NCI-H2196 (cell line): ENCODE measurements around the gene FAS.

Experiments used
- DNase-seq: peaks from one replicate; lab custom pipeline; 2025; ENCODE audit not compliant: unreplicated experiment; lab: John Stamatoyannopoulos, UW

The FAS gene

DNA sequence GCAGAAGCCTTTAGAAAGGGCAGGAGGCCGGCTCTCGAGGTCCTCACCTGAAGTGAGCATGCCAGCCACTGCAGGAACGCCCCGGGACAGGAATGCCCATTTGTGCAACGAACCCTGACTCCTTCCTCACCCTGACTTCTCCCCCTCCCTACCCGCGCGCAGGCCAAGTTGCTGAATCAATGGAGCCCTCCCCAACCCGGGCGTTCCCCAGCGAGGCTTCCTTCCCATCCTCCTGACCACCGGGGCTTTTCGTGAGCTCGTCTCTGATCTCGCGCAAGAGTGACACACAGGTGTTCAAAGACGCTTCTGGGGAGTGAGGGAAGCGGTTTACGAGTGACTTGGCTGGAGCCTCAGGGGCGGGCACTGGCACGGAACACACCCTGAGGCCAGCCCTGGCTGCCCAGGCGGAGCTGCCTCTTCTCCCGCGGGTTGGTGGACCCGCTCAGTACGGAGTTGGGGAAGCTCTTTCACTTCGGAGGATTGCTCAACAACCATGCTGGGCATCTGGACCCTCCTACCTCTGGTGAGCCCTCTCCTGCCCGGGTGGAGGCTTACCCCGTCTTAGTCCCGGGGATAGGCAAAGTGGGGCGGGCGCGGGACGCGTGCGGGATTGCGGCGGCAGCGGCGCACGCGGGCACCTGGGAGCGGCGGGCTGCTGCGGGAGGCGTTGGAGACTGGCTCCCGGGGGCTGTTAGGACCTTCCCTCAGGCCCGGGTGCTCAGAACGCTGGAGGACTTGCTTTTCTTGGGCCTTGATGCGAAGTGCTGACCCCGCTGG lies at the start of gene FAS:
Gene FAS (plus strand): TSS at position 415 of the 777 bp plus-strand sequence. CDS start 79 bp downstream, at position 494.
- no peak for DNase-seq

GRCh38 chr10:88941026-88941425 lies 49.6 kb upstream of the FAS start:
- no peak for DNase-seq

DNA sequence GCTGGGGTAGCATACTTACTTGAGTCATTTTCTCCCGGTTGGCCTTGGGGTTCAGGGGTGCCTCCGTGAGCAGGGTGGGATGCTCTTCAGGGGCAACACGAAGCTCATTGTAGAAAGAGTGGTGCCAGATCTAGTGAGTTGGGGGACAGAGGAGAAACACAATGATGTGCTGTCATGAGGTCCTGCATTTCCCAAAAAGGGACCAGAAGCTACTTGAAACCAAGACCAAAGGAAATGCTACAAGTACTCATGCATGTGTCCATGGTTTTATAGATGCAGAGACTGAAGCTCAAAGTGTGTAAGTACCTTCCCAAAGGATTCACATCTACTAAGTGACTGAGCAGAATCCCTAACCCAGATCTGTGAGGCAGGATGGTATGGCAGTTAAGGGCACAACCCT lies 46.8 kb upstream of the FAS start:
- no peak for DNase-seq

GRCh38 chr10:88944813-88945212 lies 45.8 kb upstream of the FAS start:
- no peak for DNase-seq

- no peak for DNase-seq
Measured at GRCh38 chr10:88946200-88946599, 44.4 kb upstream of the FAS start.

DNA sequence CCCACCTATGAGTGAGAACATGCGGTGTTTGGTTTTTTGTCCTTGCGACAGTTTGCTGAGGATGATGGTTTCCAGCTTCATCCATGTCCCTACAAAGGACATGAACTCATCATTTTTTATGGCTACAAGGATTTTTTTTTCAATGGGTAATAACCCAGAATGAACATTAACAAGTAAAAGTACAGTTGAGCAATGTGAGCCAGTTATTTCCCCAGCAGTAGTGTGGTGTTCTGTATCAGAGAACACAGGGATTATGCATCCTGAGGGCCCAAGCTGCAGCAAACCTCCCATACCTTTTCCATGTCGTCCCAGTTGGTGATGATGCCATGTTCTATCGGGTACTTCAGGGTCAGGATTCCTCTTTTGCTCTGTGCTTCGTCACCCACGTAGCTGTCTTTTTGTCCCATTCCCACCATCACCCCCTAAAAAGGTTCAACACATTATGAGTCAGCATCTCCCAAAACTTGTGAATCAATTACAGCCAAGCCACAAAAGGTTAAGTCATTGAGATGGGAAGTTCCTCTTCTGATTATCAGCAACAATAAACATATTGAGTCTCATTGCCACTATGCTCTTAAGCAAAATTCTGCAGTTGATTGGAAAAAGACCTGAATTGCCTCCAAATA lies 43.5 kb upstream of the FAS start:
- no peak for DNase-seq

GRCh38 chr10:88949051-88949450 lies 41.5 kb upstream of the FAS start:
- DNase-seq: no peak

DNA sequence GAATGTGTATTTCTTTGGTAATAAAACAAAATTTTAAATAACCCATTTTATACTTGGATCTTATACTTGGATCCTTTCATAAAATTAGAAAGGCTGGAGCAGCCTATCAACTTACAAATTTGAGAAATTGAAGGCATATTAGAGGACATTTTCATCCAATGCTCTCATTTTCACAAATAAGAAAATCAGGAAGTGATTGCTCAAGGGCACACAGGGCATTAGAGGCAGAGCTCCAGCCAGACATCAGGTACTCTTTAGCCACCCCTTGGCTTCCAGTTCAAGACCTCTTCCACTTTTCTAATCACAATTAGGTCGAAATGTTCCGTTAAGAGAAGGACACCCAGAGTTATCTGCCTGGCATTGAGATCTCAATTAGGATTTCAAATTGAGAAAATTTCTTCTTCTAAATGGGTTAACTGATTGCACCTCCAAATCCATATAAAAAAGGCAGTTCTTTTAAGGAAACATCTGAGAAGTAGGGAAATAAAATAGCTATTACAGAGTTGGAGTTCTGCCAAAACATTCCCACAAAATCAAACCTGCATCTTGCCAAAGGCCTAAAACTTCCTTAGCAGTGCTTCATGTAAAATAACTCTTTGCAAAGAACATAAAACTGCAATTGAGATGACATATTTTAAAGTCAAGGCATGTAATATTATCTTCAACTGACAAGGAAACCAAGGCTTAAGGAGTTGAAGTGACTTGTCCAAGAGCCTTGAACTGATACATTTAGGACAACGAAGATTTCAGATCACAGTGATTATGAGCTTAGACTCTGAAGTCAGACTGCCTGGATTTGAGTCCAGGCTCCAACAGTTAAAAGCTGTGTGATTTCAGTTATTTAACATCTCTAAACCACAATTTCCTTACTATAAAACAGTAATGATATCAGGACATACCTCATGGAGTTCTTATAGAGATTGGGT lies 40.4 kb upstream of the FAS start:
- DNase-seq: no peak

DNA sequence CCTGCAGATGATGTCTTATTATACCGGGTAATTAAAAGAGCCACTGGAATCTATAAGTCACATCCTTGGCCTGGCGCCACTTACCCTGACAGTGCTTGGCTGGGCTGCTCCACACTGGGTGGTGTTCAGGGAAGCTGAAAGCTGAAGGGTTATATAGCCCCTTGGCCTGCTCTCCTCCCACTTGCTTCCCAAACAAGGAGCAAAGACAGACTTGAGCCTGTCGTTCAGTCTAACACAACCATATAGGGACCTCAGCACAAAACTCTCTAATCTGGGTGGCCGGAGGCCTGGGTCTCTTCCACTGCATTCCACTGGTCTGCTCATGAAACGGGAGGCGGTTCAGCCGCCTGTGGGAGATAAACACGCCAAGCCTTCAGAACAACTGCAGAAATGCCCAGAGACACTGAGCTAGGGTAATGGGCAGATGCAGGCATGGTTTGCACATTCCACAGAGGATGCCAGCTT lies 37.9 kb upstream of the FAS start, which contains the start of gene ACTA2:
Gene ACTA2 (minus strand): TSS at position 127 of the 465 bp plus-strand sequence. CDS start 3,843 bp downstream, outside the sequence.
- DNase-seq: no peak

DNA sequence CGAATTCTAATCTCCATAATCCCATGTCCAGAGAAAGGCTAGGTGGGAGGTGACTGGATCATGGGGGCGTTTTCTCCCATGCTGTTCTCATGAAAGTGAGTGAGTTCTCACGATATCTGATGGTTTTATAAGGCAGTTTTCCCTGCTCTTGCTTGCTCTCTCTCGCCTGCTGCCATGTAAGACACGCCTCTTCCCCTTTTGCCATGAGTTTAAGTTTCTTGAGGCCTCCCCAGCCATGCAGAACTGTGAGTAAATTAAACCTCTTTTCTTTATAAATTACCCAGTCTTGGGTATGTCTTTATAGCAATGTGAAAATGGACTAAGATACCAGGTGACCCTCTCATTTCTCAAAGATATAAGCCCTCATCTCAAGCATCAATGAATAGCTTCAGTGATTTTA lies 36.9 kb upstream of the FAS start:
- no peak for DNase-seq

- DNase-seq: no peak
Measured at GRCh38 chr10:88954458-88955083, 36.0 kb upstream of the FAS start.

GRCh38 chr10:88957381-88957780 lies 33.2 kb upstream of the FAS start:
- DNase-seq: no peak

DNA sequence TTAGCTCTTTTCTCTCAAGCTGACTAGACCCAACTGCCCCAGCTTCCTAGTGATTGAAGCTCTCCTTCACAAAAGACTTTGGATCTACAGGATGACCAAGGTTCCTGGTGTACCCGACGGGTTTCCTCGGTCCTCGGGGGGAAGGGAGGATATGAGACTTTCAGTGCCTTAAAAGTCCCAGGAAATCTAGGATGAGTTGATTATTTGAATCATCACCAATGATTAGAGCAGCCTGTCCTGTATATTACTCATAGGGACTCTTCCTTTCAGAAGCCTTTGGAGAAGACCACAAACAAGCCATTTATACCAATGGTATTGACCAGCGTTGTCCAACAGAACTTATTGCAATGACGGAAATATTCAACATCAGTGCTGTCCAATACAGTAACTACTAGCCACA lies 31.9 kb upstream of the FAS start:
- DNase-seq: no peak

- DNase-seq: no peak
Measured at GRCh38 chr10:88960802-88961201, 29.8 kb upstream of the FAS start.

GRCh38 chr10:88961266-88961665 lies 29.3 kb upstream of the FAS start:
- DNase-seq: no peak

DNA sequence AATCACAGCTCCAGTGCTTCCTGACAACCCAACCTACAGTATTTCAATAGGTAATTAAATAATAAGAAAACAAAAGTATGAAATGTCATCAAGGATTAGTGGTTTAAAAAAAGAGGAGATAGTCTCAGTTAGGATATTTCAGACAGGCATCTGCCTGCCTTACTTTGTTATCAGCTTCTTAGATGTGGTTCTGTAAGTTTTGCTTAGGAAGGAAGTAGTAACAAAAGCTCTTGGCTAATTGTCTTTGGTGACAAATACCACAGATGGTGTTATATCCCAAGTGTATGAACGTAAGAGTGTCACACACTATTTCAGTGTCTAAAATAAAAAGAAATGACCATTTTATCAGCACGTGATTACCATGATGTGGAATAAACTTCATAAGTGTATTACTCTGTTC lies 28.3 kb upstream of the FAS start:
- DNase-seq: no peak

DNA sequence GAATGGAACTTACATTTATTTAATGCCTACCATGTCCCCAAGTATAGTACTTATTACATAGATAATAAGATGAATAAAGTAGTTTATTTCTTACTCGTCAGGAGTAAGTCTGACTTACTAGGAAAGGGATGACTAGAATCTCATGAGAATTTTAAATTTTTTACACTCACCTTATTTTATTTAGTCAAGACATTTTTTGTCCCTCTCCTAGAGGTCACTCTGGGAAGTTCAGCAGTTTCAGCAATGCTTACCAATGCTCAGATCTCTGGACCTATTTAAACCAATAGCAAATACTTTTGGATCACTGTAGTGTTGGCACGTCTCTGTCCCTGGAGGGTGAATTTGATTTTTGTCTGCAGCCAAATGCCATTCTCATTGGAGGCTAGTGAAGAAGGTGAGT lies 27.3 kb upstream of the FAS start:
- no peak for DNase-seq

DNA sequence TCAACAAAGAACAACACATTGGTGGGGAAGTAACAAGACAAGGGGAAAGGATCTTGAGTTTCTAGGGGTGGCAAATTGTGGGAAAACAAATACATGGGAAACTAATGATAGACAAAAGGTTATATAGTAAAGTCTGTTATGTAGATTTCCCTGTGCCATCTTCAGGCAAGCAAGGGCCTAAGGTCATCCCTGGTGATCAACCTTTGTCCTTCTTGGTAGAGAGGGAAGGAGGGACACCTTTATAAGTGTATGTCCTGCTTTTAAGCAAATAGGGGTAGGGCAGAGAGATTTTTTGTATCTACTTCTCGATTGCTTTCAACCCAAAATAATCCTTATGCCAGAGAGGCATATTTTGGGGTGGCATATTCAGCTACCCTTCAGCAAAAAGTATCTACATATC lies 26.2 kb upstream of the FAS start:
- DNase-seq: no peak

- no peak for DNase-seq
Measured at GRCh38 chr10:88964869-88965415, 25.7 kb upstream of the FAS start.

DNA sequence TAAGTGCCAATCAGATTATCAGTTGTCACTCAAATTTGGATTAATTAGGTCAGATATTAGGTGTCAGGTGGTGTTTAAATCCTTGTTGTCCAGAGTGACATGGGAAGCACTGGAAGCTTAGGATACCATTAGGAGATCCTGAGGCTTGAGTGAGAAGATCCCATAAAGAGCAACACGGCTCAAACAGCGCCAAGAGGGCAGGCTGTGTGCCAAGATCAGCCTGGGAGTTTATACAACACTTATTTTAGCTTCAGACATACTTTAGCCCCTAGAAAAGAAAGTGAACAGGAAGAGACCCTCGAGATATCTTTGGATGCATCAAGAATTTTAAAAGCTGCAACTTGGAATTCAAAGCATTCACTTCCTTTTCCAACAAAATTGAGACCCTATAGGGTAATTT lies 23.8 kb upstream of the FAS start:
- no peak for DNase-seq

DNA sequence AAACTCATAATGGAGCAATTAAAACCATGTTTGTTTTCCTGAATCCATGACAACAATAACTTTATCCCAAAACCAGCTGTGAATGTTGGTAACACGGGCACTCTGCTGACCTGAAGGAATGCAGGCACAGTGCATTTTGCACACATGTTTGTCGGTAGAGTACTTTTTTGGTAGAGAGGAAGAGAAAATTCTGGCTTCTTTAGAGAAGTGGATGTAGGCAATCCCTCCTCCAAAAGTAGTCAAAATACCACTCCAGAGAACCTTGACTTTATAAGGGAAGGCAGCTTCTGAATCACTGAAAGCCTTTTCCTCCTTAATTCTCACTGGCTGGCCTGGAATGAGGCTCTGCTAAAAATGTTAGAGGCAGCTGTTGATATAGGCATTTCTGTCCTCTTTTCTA lies 22.2 kb upstream of the FAS start:
- DNase-seq: no peak
